Activated CD4-positive, alpha-beta T cell treated with anti-CD3 and anti-CD28 coated beads for 1 hour (primary cell): ENCODE data around the gene HMCN1.
"Not testable (repeated sequence)": the region's sequence is repeated elsewhere in the genome, so short reads cannot be mapped to it uniquely, and the experiment has no call there.

Source experiments
- DNase-seq: peaks from one replicate; pipeline ENCODE4 v3.0.0-alpha.2; 2020

HMCN1 gene

GRCh38 chr1:186175588-186175987, 441.4 kb downstream of the HMCN1 start:
- DNase-seq, result no peak

- no peak for DNase-seq
Observed at GRCh38 chr1:186178426-186179043, 444.3 kb downstream of the HMCN1 start.

- no peak for DNase-seq
Observed at GRCh38 chr1:186179231-186179630, 445.0 kb downstream of the HMCN1 start.

DNA sequence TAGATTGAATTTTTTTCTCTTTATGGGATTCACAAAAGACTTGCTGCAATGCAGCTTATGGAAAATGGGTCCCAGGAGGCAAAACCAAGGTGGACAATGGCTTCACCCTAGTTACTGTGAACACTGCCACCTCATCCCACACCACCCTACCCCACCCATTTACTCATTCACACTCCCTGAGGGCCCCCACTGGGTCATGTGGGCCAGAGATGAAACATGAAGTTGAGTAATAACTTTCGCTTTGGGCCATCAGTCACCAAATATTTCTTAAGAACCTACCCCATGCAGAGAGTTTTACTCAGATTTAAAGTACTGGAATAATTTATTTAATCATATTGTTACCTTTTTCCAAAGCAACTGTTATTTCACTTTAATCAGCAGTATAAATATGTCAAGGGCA, 449.0 kb downstream of the HMCN1 start:
- no peak for DNase-seq

DNA sequence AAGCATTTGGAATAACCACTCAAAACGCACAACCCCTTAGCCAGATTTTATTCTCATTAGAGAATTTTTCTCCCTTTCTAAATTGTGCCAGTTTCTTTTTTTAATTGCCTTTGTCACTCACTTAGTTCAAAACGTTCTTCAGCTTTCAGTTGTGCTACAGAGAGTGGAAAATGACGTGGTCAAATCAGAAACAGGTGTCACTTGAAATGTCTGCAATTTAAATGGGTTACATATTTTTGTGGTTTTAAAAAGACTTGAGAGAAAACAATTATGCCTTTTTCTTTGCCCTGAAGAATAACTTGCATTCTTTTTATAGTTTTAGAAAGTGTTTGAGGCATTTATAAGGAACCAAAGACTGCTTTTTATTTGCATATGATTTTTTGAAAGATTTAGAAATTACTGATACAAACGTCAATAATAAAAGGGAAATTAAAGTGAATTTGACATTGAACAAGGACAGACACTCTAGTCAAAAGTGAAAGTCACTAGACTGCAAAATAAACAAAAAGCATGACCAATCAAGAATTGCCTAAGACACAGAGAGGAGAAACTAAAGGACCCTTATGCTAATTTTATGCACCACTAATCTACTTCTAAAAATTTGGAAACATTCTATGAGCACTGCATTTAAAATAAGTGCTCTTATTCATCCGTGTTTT, 449.9 kb downstream of the HMCN1 start:
- DNase-seq, result no peak

DNA sequence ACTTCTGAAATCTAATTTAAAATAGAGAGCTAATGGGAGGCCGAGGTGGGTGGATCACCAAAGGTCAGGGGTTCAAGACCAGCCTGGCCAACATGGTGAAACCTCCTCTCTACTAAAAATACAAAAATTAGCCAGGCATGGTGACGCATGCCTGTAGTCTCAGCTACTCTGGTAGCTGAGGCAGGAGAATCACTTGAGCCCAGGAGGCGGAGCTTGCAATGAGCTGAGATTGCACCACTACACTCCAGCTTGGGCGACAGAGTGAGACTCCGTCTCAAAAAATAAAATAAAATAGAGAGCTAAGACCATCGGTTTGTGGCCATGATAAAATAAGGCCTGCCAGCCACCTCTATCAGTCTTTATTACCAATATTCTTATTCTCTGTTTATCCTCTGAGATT, 452.1 kb downstream of the HMCN1 start:
- not testable (repeated sequence) for DNase-seq

DNA sequence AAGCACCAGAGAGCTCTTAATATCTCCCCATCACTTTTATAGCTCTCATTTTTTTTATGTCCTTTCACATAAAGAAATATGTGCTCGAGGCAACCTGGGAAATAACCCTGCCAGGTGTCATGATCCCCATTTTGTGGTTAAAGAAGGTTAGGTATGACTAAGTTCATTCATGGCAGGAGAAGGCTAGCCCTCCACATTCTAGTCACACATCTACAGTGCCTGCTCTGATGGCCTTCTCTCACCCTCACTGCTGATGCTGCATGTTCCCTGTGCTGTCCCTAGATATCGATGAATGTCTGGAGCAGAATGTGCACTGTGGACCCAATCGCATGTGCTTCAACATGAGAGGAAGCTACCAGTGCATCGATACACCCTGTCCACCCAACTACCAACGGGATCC, 453.4 kb downstream of the HMCN1 start:
- no peak for DNase-seq

DNA sequence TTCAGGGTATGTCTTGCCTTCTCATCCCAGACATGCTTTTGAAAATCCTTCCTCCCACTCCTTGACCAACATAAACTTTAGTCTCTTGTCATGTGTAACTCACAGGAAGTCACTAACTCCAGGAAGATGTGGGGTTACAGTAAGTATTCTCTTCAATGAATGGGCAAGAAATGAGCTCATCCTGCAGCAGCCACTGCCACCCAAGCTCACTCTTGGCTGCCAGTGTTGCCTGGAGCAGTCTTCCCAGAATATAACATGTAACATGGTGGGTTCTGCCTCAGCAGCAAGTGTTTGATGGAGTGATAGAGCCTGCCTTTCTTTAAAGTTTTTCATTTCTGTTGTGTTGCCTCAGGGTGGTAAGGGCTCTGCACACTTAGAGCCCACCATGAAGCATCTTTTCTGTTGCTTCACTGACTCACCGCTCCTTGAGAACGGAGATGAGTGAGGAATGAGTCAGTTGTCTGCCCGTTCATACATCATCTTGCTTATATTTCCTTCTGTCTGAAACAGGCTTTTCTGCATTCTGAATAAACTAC, 453.9 kb downstream of the HMCN1 start:
- no peak for DNase-seq

GRCh38 chr1:186188736-186189135, 454.5 kb downstream of the HMCN1 start:
- DNase-seq, result no peak

GRCh38 chr1:186189156-186189555, 455.0 kb downstream of the HMCN1 start:
- no peak for DNase-seq

GRCh38 chr1:186191511-186191910, 457.3 kb downstream of the HMCN1 start:
- no peak for DNase-seq

DNA sequence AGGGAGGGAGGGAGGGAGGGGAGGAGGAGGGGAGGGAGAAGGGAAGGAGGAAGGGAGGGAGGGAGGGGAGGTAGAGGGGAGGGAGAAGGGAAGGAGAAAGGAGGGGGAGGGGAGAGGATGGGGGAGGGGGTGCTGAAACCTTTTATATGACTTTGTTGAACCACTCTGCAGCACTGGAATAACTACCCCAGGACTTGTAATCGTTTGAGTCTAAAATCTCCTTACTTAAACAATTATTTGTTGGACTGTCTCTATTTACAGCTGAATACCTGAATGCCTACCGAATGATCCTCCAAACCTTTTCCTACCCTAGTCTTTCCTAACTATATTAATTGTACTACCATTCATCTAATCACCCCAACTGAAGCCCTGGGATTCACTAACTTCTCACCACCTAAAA, 459.0 kb downstream of the HMCN1 start:
- no peak for DNase-seq

GRCh38 chr1:186194107-186194756, 460.0 kb downstream of the HMCN1 start:
- DNase-seq, result no peak

DNA sequence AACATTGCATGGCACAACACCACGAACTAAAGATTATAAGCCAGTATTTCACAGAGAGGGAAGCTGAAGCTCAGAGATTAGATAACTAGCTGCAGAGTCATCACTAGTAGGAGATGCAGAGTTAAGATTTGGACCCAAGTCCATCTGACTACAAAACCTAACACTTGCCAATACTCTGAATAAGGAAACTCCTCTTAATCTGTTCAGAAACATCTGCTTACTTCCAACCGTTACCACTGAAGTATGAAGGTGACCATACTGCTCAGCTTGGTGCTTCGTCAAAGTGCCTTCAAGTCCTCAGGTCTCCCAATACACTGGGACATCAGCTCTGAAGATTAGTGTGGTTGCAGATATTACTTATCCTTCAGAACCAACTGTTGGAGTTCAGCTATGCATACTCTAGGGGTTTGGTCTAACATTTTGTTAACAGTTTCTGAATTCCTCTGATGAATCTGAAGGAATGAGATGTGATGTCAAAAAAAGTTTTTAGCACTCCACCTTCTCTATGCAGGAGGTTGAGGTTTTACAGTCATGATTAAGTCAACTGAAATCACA, 461.3 kb downstream of the HMCN1 start:
- no peak for DNase-seq

GRCh38 chr1:186202271-186202764, 468.1 kb downstream of the HMCN1 start:
- no peak for DNase-seq

DNA sequence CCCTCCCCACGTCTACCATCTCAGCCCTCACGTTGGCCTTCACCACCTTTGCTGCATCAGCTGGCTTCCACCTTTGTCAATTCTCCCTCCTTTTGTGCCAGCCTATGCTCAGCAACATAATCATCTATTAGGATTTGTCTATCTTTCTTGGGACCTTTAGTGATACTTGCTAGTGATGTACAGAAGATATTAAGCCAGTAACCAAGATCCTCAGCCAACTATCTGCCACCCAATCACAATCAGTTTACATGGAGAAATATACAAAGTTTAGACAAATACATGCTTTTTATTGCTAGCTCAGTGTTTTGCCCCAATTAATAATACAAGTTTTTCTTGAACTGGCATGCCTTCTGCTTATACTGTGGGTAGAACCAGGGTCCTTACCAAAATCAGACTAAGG, 468.6 kb downstream of the HMCN1 start:
- no peak for DNase-seq

DNA sequence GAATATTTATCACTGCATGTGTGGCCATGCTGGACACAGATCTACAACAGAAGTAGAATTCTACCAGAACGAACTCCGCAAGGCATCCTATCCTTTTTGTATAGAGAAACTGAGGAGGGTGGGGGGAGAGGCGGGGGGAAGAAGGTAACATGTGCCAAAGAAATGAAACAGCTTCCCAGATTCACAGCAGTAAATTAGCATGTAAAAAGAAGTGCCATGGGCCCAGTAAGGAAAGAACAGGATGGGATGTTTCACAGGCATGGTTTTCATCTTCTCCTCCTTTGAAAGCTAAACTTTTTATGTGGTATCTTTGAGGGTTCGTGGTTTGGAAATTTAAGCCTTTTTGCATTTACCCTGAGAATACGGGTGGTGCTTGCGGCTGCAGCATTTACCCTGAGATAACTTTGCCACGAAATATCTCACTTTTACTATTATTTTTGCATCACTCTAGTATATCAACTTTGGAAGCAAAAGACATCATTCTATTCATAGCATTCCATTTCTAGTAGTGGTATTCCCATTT, 471.9 kb downstream of the HMCN1 start:
- no peak for DNase-seq

DNA sequence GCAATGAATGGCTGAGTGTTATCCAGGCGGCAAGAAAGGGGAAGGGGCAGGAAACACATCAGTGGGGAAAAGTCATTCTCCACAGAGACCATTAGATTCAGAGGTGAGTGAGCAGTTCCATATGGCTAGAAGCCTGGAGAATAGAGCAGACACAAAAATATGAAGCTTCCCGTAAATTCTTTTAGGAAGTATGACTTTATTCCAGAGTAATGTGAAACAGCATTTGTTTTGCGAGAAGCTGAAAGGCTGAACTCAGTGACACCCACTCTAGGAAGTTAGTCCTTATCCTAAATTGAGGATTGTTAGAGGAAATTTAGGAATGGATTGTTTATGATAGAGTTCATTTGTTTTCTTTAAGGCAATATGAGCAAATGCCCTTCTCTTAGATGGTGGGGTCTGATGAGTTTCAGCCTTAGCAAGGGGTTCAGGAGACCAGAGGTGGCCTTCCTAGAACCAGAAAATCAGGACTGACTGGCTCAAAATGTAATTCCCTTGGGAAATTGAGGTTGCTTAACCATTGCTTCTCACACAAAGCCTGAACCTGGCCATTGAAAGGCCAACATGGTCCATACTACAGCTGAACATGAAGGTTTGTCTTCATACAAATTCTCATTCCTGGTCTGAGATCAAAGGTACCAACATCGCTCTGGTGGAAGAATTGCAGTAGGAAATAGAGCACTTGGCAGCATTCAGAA, 473.3 kb downstream of the HMCN1 start:
- DNase-seq, result no peak

GRCh38 chr1:186208405-186209129, 474.4 kb downstream of the HMCN1 start:
- DNase-seq, result no peak

GRCh38 chr1:186210258-186210657, 476.1 kb downstream of the HMCN1 start:
- no peak for DNase-seq

GRCh38 chr1:186211583-186211982, 477.4 kb downstream of the HMCN1 start:
- not testable (repeated sequence) for DNase-seq
